ENCODE results near the gene MT1HL1.

DNA sequence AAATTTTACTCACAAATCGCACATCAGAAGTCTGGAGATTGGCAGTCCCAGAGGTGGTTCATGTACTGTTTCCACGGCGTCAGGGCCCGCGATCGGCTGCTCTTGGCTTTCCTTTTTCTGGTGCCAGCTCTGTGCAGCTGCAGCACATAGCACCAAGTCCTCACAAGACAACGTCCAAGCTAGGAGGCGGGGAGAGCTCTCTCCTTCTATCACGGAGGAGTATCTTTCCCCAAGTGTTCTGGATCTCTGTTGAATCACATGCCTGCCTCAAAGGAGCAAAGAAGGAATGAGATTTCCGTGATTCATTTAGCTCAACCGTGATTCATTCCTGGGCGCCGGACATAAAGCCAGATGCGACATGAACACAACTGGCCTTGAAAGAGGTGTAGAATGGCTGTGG is 25.5 kb downstream of the MT1HL1 start:
- TF ChIP-seq, protein P1, sequence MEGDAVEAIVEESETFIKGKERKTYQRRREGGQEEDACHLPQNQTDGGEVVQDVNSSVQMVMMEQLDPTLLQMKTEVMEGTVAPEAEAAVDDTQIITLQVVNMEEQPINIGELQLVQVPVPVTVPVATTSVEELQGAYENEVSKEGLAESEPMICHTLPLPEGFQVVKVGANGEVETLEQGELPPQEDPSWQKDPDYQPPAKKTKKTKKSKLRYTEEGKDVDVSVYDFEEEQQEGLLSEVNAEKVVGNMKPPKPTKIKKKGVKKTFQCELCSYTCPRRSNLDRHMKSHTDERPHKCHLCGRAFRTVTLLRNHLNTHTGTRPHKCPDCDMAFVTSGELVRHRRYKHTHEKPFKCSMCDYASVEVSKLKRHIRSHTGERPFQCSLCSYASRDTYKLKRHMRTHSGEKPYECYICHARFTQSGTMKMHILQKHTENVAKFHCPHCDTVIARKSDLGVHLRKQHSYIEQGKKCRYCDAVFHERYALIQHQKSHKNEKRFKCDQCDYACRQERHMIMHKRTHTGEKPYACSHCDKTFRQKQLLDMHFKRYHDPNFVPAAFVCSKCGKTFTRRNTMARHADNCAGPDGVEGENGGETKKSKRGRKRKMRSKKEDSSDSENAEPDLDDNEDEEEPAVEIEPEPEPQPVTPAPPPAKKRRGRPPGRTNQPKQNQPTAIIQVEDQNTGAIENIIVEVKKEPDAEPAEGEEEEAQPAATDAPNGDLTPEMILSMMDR (IDR thresholded peaks at IDR 0.05; ENCODE audit: low read depth, low read length, missing input control), result no peak
- TF ChIP-seq, protein P2, sequence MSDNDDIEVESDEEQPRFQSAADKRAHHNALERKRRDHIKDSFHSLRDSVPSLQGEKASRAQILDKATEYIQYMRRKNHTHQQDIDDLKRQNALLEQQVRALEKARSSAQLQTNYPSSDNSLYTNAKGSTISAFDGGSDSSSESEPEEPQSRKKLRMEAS (IDR thresholded peaks at IDR 0.05), result no peak
- TF ChIP-seq JUND (IDR thresholded peaks at IDR 0.05), result no peak
- no peak for TF ChIP-seq RAD21 (IDR thresholded peaks at IDR 0.05)
- no peak for TF ChIP-seq NR2F2 (IDR thresholded peaks at IDR 0.05)
- no peak for TF ChIP-seq YY1 (IDR thresholded peaks at IDR 0.05)
- TF ChIP-seq GABPA (IDR thresholded peaks at IDR 0.05 in 1 of 2, conservative IDR thresholded peaks at IDR 0.05 in 1 of 2), result no peak
- TF ChIP-seq, protein P3, sequence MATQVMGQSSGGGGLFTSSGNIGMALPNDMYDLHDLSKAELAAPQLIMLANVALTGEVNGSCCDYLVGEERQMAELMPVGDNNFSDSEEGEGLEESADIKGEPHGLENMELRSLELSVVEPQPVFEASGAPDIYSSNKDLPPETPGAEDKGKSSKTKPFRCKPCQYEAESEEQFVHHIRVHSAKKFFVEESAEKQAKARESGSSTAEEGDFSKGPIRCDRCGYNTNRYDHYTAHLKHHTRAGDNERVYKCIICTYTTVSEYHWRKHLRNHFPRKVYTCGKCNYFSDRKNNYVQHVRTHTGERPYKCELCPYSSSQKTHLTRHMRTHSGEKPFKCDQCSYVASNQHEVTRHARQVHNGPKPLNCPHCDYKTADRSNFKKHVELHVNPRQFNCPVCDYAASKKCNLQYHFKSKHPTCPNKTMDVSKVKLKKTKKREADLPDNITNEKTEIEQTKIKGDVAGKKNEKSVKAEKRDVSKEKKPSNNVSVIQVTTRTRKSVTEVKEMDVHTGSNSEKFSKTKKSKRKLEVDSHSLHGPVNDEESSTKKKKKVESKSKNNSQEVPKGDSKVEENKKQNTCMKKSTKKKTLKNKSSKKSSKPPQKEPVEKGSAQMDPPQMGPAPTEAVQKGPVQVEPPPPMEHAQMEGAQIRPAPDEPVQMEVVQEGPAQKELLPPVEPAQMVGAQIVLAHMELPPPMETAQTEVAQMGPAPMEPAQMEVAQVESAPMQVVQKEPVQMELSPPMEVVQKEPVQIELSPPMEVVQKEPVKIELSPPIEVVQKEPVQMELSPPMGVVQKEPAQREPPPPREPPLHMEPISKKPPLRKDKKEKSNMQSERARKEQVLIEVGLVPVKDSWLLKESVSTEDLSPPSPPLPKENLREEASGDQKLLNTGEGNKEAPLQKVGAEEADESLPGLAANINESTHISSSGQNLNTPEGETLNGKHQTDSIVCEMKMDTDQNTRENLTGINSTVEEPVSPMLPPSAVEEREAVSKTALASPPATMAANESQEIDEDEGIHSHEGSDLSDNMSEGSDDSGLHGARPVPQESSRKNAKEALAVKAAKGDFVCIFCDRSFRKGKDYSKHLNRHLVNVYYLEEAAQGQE (IDR thresholded peaks at IDR 0.05), result no peak
- no peak for TF ChIP-seq SP1 (IDR thresholded peaks at IDR 0.05)
